CD4-positive, CD25-positive, alpha-beta regulatory T cell (primary cell): ENCODE measurements around the gene BCL2L11. TPM values are rescaled to one million over a fixed set of nuclear protein-coding genes. Genes with fewer than 3 reads are reported as not detected.
A peak's percentile ranks its signal among the peaks of the same experiment; 100 is the strongest.

Experiments
- ATAC-seq, 2 donors: fragments of 150-1000 bp; cut with Tn5 transposase; one replicate each; pipeline ENCODE4 v1.10.0; 2021; ENCODE audit warnings: low read depth in 2 of 2, moderate number of reproducible peaks in 2 of 2, moderate library complexity in 1 of 2
- DNase-seq, 3 donors: peaks; one replicate each; pipeline versions ENCODE4 v3.0.0 to v3.0.0-alpha.2; 2012 to 2022; ENCODE audit warnings: mixed read lengths in 1 of 3
- H3K27ac ChIP-seq: one replicate; pipeline ENCODE4 v1.7.0; 2013; ENCODE audit warnings: mild to moderate bottlenecking, low read length; ENCODE audit not compliant: insufficient read depth, poor library complexity, severe bottlenecking
- H3K27me3 ChIP-seq: one replicate; pipeline ENCODE4 v1.7.0; 2013; ENCODE audit warnings: low read length; ENCODE audit not compliant: control insufficient read depth, insufficient read depth
- H3K36me3 ChIP-seq: one replicate; pipeline ENCODE4 v1.7.0; 2013; ENCODE audit warnings: mild to moderate bottlenecking, low read length, moderate library complexity; ENCODE audit not compliant: control insufficient read depth, insufficient read depth
- H3K4me1 ChIP-seq: 2 replicates; pipeline ENCODE4 v1.7.0; 2013; ENCODE audit warnings: mild to moderate bottlenecking, low read length; ENCODE audit not compliant: insufficient read depth, control insufficient read depth, poor library complexity, severe bottlenecking
- H3K4me3 ChIP-seq: one replicate; pipeline ENCODE4 v1.7.0; 2013; ENCODE audit warnings: low read depth, mild to moderate bottlenecking, low read length, moderate library complexity
- H3K9me3 ChIP-seq, 2 experiments: 1 replicate in 1 of 2; 2 replicates in 1 of 2; pipeline ENCODE4 v1.7.0; 2013; ENCODE audit warnings: low read length in 2 of 2, mild to moderate bottlenecking in 1 of 2, moderate library complexity in 1 of 2; ENCODE audit not compliant: control insufficient read depth in 2 of 2
- H3K27ac Mint-ChIP-seq, 3 donors: one replicate each; pipeline ENCODE4 v1.8.0; 2020 to 2022; ENCODE audit warnings: mild to moderate bottlenecking in 3 of 3, mixed read lengths in 3 of 3, moderate library complexity in 2 of 3
- H3K27me3 Mint-ChIP-seq: one replicate; pipeline ENCODE4 v1.8.0; 2022; ENCODE audit warnings: mild to moderate bottlenecking, mixed read lengths
- H3K36me3 Mint-ChIP-seq: one replicate; pipeline ENCODE4 v1.8.0; 2020; ENCODE audit warnings: mixed read lengths
- H3K4me1 Mint-ChIP-seq, 4 donors: one replicate each; pipeline ENCODE4 v1.8.0; 2020 to 2022; ENCODE audit warnings: mixed read lengths in 4 of 4, mild to moderate bottlenecking in 1 of 4
- H3K4me3 Mint-ChIP-seq, 4 donors: one replicate each; pipeline ENCODE4 v1.8.0; 2020 to 2022; ENCODE audit warnings: mild to moderate bottlenecking in 4 of 4, mixed read lengths in 4 of 4, moderate library complexity in 3 of 4
- H3K9me3 Mint-ChIP-seq, 7 donors: one replicate each; pipeline ENCODE4 v1.8.0; 2020 to 2022; ENCODE audit warnings: mixed read lengths in 7 of 7, mild to moderate bottlenecking in 3 of 7, moderate library complexity in 2 of 7
- polyA plus RNA-seq, 4 donors: library from polyadenylated mRNA; unstranded; fragments of 300-500 nt; fragmentation: Illumina TruSeq; gene quantifications; one replicate each; pipeline ENCODE4 v1.2.3, GENCODE V29; 2021
- total RNA-seq: library from RNA; stranded (reverse); gene quantifications from one replicate; pipeline ENCODE4 v1.2.3, GENCODE V29; 2022

BCL2L11 gene
- total and polyA plus RNA-seq, 5 donors from 2014 or later: 18.0 to 96.0 (median 31.9) TPM

DNA sequence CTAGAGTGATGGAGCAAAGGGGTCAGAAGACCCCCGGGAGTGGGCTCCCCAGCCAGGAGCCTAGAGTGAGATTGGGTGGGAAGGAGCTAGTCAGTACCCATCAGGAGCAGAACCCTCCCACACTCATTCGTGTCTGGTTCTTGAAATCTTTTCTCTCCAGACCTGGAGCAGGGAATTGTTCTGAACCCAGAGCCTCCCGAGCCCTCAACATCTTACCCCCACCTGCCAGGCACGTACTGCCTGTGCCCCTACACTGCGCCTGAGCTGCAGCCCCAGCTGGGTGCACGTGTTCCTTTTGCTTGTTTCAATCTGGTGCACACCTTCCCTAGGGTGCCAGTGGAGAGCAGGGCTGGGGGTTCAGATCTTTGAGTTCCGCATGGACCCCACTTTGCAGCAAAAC, 52.6 kb downstream of the BCL2L11 start:
- Histone ChIP-seq H3K36me3 (no peaks in the 10 kb centered on the region), H3K27ac (no peak overlapping the region), H3K4me1 (peaks cover 3% of the 10 kb centered on the region), H3K9me3 (no peaks in the 10 kb centered on the region), H3K27me3 (peaks cover 14% of the 10 kb centered on the region), H3K4me3 (no peak overlapping the region)
- Mint-ChIP-seq H3K36me3 (no peaks in the 10 kb centered on the region), H3K4me3 (no peak overlapping the region), H3K27me3 (peaks cover 54% of the 10 kb centered on the region), H3K27ac (no peak overlapping the region), H3K9me3 (no peaks in the 10 kb centered on the region), H3K4me1 (peaks cover 3 to 9% (median 4%) of the 10 kb centered on the region in 4 donors)
- ATAC-seq (no peak), DNase-seq (no peak)

- no peak for ATAC-seq
- Mint-ChIP-seq H3K27ac (no peak overlapping the region), H3K9me3 (no peaks in the 10 kb centered on the region)
These were observed 53.1 kb downstream of the BCL2L11 start for GRCh38 chr2:111173856-111174255.

DNA sequence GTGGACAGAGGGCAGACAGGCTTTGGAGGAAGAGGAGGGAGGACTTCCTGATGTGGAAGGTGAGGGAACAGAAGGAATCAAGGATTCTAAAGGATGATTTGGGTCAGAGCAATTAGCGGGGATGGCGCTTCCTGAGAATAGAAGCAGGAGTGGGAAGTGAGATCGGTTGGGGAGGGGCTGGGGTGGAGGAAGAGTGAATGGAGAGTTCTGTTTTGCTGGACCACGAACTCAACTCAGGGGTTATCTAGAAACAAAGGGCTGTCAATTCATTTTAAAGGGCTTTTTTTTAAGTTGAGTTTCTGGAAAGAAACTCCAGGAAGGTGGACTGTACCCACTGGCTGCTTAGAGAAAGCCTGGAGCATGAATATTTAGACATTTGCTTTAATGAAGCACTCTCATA, 54.9 kb downstream of the BCL2L11 start:
- H3K27me3 Mint-ChIP-seq: peaks cover 50% of the 10 kb centered on the region
- Histone ChIP-seq H3K36me3 (no peaks in the 10 kb centered on the region), H3K27ac (no peak overlapping the region), H3K27me3 (peaks cover 10% of the 10 kb centered on the region), H3K4me3 (no peak overlapping the region), H3K4me1 (no peaks in the 10 kb centered on the region), H3K9me3 (no peaks in the 10 kb centered on the region)
- DNase-seq: no peak
- ATAC-seq: no peak
- no peak overlapping the region for H3K4me3 Mint-ChIP-seq
- H3K9me3 Mint-ChIP-seq: no peaks in the 10 kb centered on the region
- H3K4me1 Mint-ChIP-seq: no peaks in the 10 kb centered on the region
- H3K27ac Mint-ChIP-seq: no peak overlapping the region
- no peaks in the 10 kb centered on the region for H3K36me3 Mint-ChIP-seq

More at GRCh38 chr2:111173856-111174255, 53.1 kb downstream of the BCL2L11 start:
- Mint-ChIP-seq H3K4me1 (peaks cover 0 to 5% (median 4%) of the 10 kb centered on the region in 4 donors), H3K36me3 (no peaks in the 10 kb centered on the region), H3K27me3 (peaks cover 50% of the 10 kb centered on the region), H3K4me3 (no peak overlapping the region)
- Histone ChIP-seq H3K9me3 (no peaks in the 10 kb centered on the region), H3K4me1 (no peaks in the 10 kb centered on the region), H3K27me3 (peaks cover 16% of the 10 kb centered on the region), H3K4me3 (no peak overlapping the region), H3K27ac (no peak overlapping the region), H3K36me3 (no peaks in the 10 kb centered on the region)
- DNase-seq: no peak

GRCh38 chr2:111176388-111176787, 55.7 kb downstream of the BCL2L11 start:
- no peak for DNase-seq
- Histone ChIP-seq H3K4me1 (no peaks in the 10 kb centered on the region), H3K27ac (no peak overlapping the region), H3K9me3 (no peaks in the 10 kb centered on the region), H3K27me3 (peaks cover 10% of the 10 kb centered on the region), H3K36me3 (no peaks in the 10 kb centered on the region), H3K4me3 (no peak overlapping the region)
- no peaks in the 10 kb centered on the region for H3K4me1 Mint-ChIP-seq
- no peaks in the 10 kb centered on the region for H3K36me3 Mint-ChIP-seq
- H3K9me3 Mint-ChIP-seq: no peaks in the 10 kb centered on the region
- peaks cover 42% of the 10 kb centered on the region for H3K27me3 Mint-ChIP-seq
- no peak for ATAC-seq
- H3K4me3 Mint-ChIP-seq: no peak overlapping the region
- H3K27ac Mint-ChIP-seq: no peak overlapping the region

- no peaks in the 10 kb centered on the region for H3K36me3 ChIP-seq
- H3K9me3 Mint-ChIP-seq: no peaks in the 10 kb centered on the region
- no peak overlapping the region for H3K27ac ChIP-seq
- H3K9me3 ChIP-seq: no peaks in the 10 kb centered on the region
- H3K36me3 Mint-ChIP-seq: no peaks in the 10 kb centered on the region
- H3K4me1 ChIP-seq: no peaks in the 10 kb centered on the region
- H3K4me3 ChIP-seq: no peak overlapping the region
- no peaks in the 10 kb centered on the region for H3K4me1 Mint-ChIP-seq
- no peak for ATAC-seq
- H3K27me3 Mint-ChIP-seq: peaks cover 37% of the 10 kb centered on the region
- H3K27me3 ChIP-seq: peaks cover 10% of the 10 kb centered on the region
- DNase-seq: no peak
- no peak overlapping the region for H3K27ac Mint-ChIP-seq
- H3K4me3 Mint-ChIP-seq: no peak overlapping the region
These were observed 56.2 kb downstream of the BCL2L11 start for GRCh38 chr2:111176867-111177266.

GRCh38 chr2:111178296-111178695, 57.6 kb downstream of the BCL2L11 start:
- no peak overlapping the region for H3K27ac Mint-ChIP-seq
- H3K27me3 Mint-ChIP-seq: peaks cover 34% of the 10 kb centered on the region
- H3K9me3 Mint-ChIP-seq: no peaks in the 10 kb centered on the region

DNA sequence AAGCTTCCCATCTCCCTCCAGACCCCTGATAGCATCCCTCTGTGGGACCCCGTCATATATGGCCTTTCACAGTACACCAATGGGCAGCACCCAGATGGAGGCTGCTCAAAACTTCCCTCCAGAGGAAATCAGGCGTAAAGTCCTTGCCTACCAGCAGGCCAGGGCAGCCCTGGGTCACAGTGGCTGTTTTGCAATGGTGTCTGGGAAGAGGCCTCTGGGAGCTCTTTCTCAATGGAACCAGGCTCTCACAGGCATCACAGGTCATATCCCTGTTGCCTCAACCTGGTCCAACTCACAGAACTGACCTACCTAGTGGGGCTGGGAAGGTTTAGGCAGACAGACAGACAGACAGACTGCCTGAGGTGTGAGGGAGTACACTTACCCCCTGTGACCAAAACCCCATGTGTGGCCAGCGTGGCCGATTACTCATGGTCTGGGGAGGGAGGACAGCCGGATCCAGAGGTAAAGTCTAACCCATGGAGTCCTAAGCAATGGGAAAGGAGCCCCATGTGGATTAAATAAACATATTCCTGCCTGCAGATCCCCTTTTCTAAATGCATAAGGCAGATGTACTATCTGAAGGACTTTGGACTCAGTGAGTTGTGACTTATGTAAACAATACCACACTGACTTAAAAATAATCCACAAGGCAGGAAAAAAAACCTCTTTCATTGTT, 58.2 kb downstream of the BCL2L11 start:
- Histone ChIP-seq H3K4me3 (no peak overlapping the region), H3K27ac (no peak overlapping the region), H3K4me1 (no peaks in the 10 kb centered on the region), H3K9me3 (no peaks in the 10 kb centered on the region), H3K27me3 (peaks cover 8% of the 10 kb centered on the region), H3K36me3 (no peaks in the 10 kb centered on the region)
- no peak for ATAC-seq
- H3K4me3 Mint-ChIP-seq: no peak overlapping the region
- peak overlapping the region in 1 of 3 donors; percentile 12 for H3K27ac Mint-ChIP-seq
- DNase-seq: no peak
- no peaks in the 10 kb centered on the region for H3K4me1 Mint-ChIP-seq
- no peaks in the 10 kb centered on the region for H3K9me3 Mint-ChIP-seq
- H3K27me3 Mint-ChIP-seq: peaks cover 34% of the 10 kb centered on the region
- no peaks in the 10 kb centered on the region for H3K36me3 Mint-ChIP-seq

More at GRCh38 chr2:111178296-111178695, 57.6 kb downstream of the BCL2L11 start:
- Histone ChIP-seq H3K4me1 (no peaks in the 10 kb centered on the region), H3K4me3 (no peak overlapping the region), H3K36me3 (no peaks in the 10 kb centered on the region), H3K9me3 (no peaks in the 10 kb centered on the region), H3K27ac (no peak overlapping the region), H3K27me3 (peaks cover 8% of the 10 kb centered on the region)
- H3K4me3 Mint-ChIP-seq: no peak overlapping the region
- ATAC-seq (no peak), DNase-seq (no peak)
- no peaks in the 10 kb centered on the region for H3K4me1 Mint-ChIP-seq
- no peaks in the 10 kb centered on the region for H3K36me3 Mint-ChIP-seq

GRCh38 chr2:111182121-111182520, 61.4 kb downstream of the BCL2L11 start:
- Mint-ChIP-seq H3K4me1 (no peaks in the 10 kb centered on the region), H3K27me3 (peaks cover 24% of the 10 kb centered on the region), H3K27ac (no peak overlapping the region), H3K36me3 (no peaks in the 10 kb centered on the region), H3K9me3 (no peaks in the 10 kb centered on the region), H3K4me3 (no peak overlapping the region)
- no peak for ATAC-seq
- no peaks in the 10 kb centered on the region for H3K9me3 ChIP-seq
- H3K4me1 ChIP-seq: no peaks in the 10 kb centered on the region
- H3K27ac ChIP-seq: no peak overlapping the region
- no peaks in the 10 kb centered on the region for H3K36me3 ChIP-seq
- no peak for DNase-seq
- no peak overlapping the region for H3K4me3 ChIP-seq
- H3K27me3 ChIP-seq: peaks cover 7% of the 10 kb centered on the region
